H1 (cell line): Measurements from ENCODE around the gene THBS3. TPM values are rescaled to one million over a fixed set of nuclear protein-coding genes. Genes with fewer than 3 reads are reported as not detected.

ENCODE experiments used
- CTCF ChIA-PET: fragments of 300-600 bp; sonication (Branson Sonifier 250); formaldehyde crosslinking; loops from one replicate; lab custom pipeline; 2021; ENCODE audit not compliant: partially characterized antibody; lab: Charles Lee
- POLR2A ChIA-PET: fragments of 300-600 bp; sonication (Branson Sonifier 250); formaldehyde crosslinking; loops from one replicate; lab custom pipeline; 2021; ENCODE audit warnings: inconsistent platforms; ENCODE audit not compliant: partially characterized antibody; lab: Charles Lee
- DNase-seq, 2 experiments: peaks; one replicate each; pipeline versions ENCODE4 v3.0.0 to v3.0.0-alpha.2; 2010 to 2022; ENCODE audit warnings: low spot score in 2 of 2, low read depth in 1 of 2, mixed read lengths in 1 of 2
- FAIRE-seq: peaks from 2 replicates; lab custom pipeline; 2011; peaks lifted over from hg19 to GRCh38; lab: Jason Lieb, UNC
- H2AFZ ChIP-seq: 2 replicates; pipeline ENCODE4 v1.8.1; 2012; ENCODE audit warnings: low read length, inconsistent platforms
- H2AK5ac ChIP-seq: 2 replicates; pipeline ENCODE4 v1.6.1; 2013; ENCODE audit warnings: low read depth, low read length
- H2BK120ac ChIP-seq: replicated peaks from 2 replicates; pipeline ENCODE3; 2013; ENCODE audit warnings: low read depth, low read length, inconsistent platforms
- H2BK12ac ChIP-seq: 2 replicates; pipeline ENCODE4 v1.6.1; 2013; ENCODE audit warnings: low read depth, low read length
- H2BK15ac ChIP-seq: 2 replicates; pipeline ENCODE4 v1.6.1; 2013; ENCODE audit warnings: low read length
- H2BK20ac ChIP-seq: 2 replicates; pipeline ENCODE4 v1.6.1; 2013; ENCODE audit warnings: low read length
- H2BK5ac ChIP-seq: 2 replicates; pipeline ENCODE4 v1.6.1; 2013; ENCODE audit warnings: low read depth, low read length
- H3K14ac ChIP-seq: 2 replicates; pipeline ENCODE4 v1.6.1; 2013; ENCODE audit warnings: inconsistent platforms; ENCODE audit not compliant: insufficient read length
- H3K18ac ChIP-seq: 2 replicates; pipeline ENCODE4 v1.6.1; 2013; ENCODE audit warnings: low read length; ENCODE audit errors: extremely low read depth
- H3K23ac ChIP-seq: 2 replicates; pipeline ENCODE4 v1.6.1; 2013; ENCODE audit warnings: inconsistent platforms; ENCODE audit not compliant: insufficient read length
- H3K23me2 ChIP-seq: 2 replicates; pipeline ENCODE4 v1.6.1; 2013; ENCODE audit warnings: low read depth, low read length
- H3K27ac ChIP-seq: 2 replicates; pipeline ENCODE4 v1.6.1; 2011; ENCODE audit warnings: low read depth, low read length, inconsistent platforms
- H3K27me3 ChIP-seq, 4 experiments: replicated peaks in 1 of 4; 1 replicate in 1 of 4; 2 replicates in 3 of 4; pipeline versions ENCODE4 v1.6.1 to v1.8.1; 2011 to 2013; ENCODE audit warnings: low read length in 3 of 4, mild to moderate bottlenecking in 3 of 4, inconsistent platforms in 2 of 4, mixed read lengths in 2 of 4, moderate library complexity in 1 of 4; ENCODE audit not compliant: control insufficient read depth in 3 of 4, insufficient read depth in 3 of 4; ENCODE audit errors: extremely low read depth in 1 of 4
- H3K36me3 ChIP-seq, 4 experiments: 2 replicates each; pipeline versions ENCODE4 v1.6.1 to v1.8.1; 2011 to 2013; ENCODE audit warnings: mild to moderate bottlenecking in 4 of 4, low read length in 3 of 4, moderate library complexity in 2 of 4, control low read depth in 1 of 4, inconsistent platforms in 1 of 4; ENCODE audit not compliant: insufficient read depth in 4 of 4, control insufficient read depth in 2 of 4
- H3K4ac ChIP-seq: replicated peaks from 2 replicates; pipeline ENCODE3; 2013; ENCODE audit warnings: low read length, low read depth, mixed read lengths, inconsistent platforms; ENCODE audit not compliant: insufficient read length
- H3K4me1 ChIP-seq, 4 experiments: replicated peaks in 1 of 4; 1 replicate in 1 of 4; 2 replicates in 3 of 4; pipeline versions ENCODE4 v1.6.1 to v1.8.1; 2011 to 2013; ENCODE audit warnings: low read length in 3 of 4, inconsistent platforms in 2 of 4, mixed read lengths in 1 of 4; ENCODE audit not compliant: insufficient read depth in 4 of 4, control insufficient read depth in 3 of 4
- H3K4me2 ChIP-seq, 2 experiments: 2 replicates each; pipeline versions ENCODE4 v1.6.1 to v1.8.1; 2011 to 2013; ENCODE audit warnings: low read depth in 2 of 2, low read length in 2 of 2, control low read depth in 1 of 2, inconsistent platforms in 1 of 2, mild to moderate bottlenecking in 1 of 2; ENCODE audit not compliant: insufficient read depth in 1 of 2
- H3K4me3 ChIP-seq, 4 experiments: fragments of 200-600, 300-600 bp in 1 of 4; sonication (generic), shearing (Covaris generic), sonication (Bioruptor Twin) in 1 of 4; 2 replicates each; pipeline versions ENCODE4 v1.5.1 to v1.8.1; 2011 to 2016; ENCODE audit warnings: low read length in 4 of 4, low read depth in 3 of 4, control low read depth in 2 of 4, inconsistent platforms in 2 of 4, mild to moderate bottlenecking in 2 of 4, mixed read lengths in 1 of 4, moderate library complexity in 1 of 4; ENCODE audit not compliant: insufficient read depth in 2 of 4; ENCODE audit errors: extremely low read depth in 1 of 4
- H3K56ac ChIP-seq: replicated peaks from 2 replicates; pipeline ENCODE3; 2013; ENCODE audit warnings: low read depth, mild to moderate bottlenecking, mixed read lengths, low read length, inconsistent platforms; ENCODE audit not compliant: insufficient read length
- H3K79me1 ChIP-seq: 2 replicates; pipeline ENCODE4 v1.6.1; 2013; ENCODE audit warnings: low read depth, low read length, control low read depth
- H3K79me2 ChIP-seq, 2 experiments: 2 replicates each; pipeline versions ENCODE4 v1.6.1 to v1.8.1; 2012 to 2013; ENCODE audit warnings: low read length in 2 of 2, mild to moderate bottlenecking in 2 of 2, inconsistent platforms in 1 of 2; ENCODE audit not compliant: insufficient read depth in 2 of 2, control insufficient read depth in 1 of 2
- H3K9ac ChIP-seq, 4 experiments: replicated peaks in 1 of 4; 1 replicate in 1 of 4; 2 replicates in 3 of 4; pipeline versions ENCODE4 v1.6.1 to v1.8.1; 2011 to 2013; ENCODE audit warnings: low read depth in 3 of 4, low read length in 3 of 4, control low read depth in 2 of 4, mild to moderate bottlenecking in 2 of 4, moderate library complexity in 2 of 4, inconsistent platforms in 1 of 4; ENCODE audit errors: extremely low read depth in 1 of 4
- H3K9me3 ChIP-seq, 2 experiments: 2 replicates each; pipeline versions ENCODE4 v1.6.1 to v1.8.1; 2012 to 2013; ENCODE audit warnings: mild to moderate bottlenecking in 2 of 2, moderate library complexity in 2 of 2, control low read depth in 1 of 2, inconsistent platforms in 1 of 2, low read depth in 1 of 2, low read length in 1 of 2, mixed read lengths in 1 of 2; ENCODE audit not compliant: insufficient read depth in 2 of 2
- H4K20me1 ChIP-seq, 2 experiments: replicated peaks in 1 of 2; 2 replicates each; pipeline versions ENCODE3 to v1.8.1; 2011 to 2013; ENCODE audit warnings: inconsistent platforms in 2 of 2, low read length in 2 of 2, mild to moderate bottlenecking in 1 of 2; ENCODE audit not compliant: insufficient read depth in 2 of 2, control insufficient read depth in 1 of 2
- H4K5ac ChIP-seq: 2 replicates; pipeline ENCODE4 v1.6.1; 2013; ENCODE audit warnings: low read length, low read depth, mixed read lengths, inconsistent platforms; ENCODE audit not compliant: insufficient read length
- H4K8ac ChIP-seq: 2 replicates; pipeline ENCODE4 v1.8.0; 2013; ENCODE audit warnings: mild to moderate bottlenecking, moderate library complexity, low read length, inconsistent platforms; ENCODE audit not compliant: insufficient read depth; ENCODE audit errors: extremely low read depth
- H4K91ac ChIP-seq: replicated peaks from 2 replicates; pipeline ENCODE3; 2013; ENCODE audit warnings: low read length, mixed read lengths, inconsistent platforms; ENCODE audit not compliant: insufficient read length
- ASH2L ChIP-seq: fragments of 200-600, 300-600 bp; sonication (generic); IDR thresholded peaks from one replicate; pipeline ENCODE4 v1.7.1; 2017; ENCODE audit warnings: low read length
- GTF2F1 ChIP-seq: IDR thresholded peaks from 2 replicates; pipeline ENCODE4 v1.6.1; 2012; ENCODE audit warnings: low read depth, low read length, improper control_type of control experiment, borderline replicate concordance
- KDM1A ChIP-seq: fragments of 200-600, 300-600 bp; sonication (generic); IDR thresholded peaks from 2 replicates; pipeline ENCODE4 v1.7.1; 2016; ENCODE audit warnings: mild to moderate bottlenecking, low read length, borderline replicate concordance
- MAX ChIP-seq: IDR thresholded peaks from 2 replicates; pipeline ENCODE4 v1.6.1; 2012; ENCODE audit warnings: inconsistent platforms
- NRF1 ChIP-seq: IDR thresholded peaks from 2 replicates; pipeline ENCODE4 v1.6.1; 2011; ENCODE audit warnings: mild to moderate bottlenecking, low read depth, low read length, improper control_type of control experiment
- SIN3A ChIP-seq, 2 experiments: IDR thresholded peaks in 1 of 2; conservative IDR thresholded peaks in 1 of 2; 2 replicates each; pipeline ENCODE4 v1.6.1; 2011 to 2012; ENCODE audit warnings: low read length in 2 of 2, improper control_type of control experiment in 1 of 2, low read depth in 1 of 2, mild to moderate bottlenecking in 1 of 2
- SRF ChIP-seq: IDR thresholded peaks from 2 replicates; pipeline ENCODE4 v1.6.1; 2011; ENCODE audit warnings: mild to moderate bottlenecking, low read depth, low read length, moderate library complexity
- TBP ChIP-seq: IDR thresholded peaks from 2 replicates; pipeline ENCODE4 v1.6.1; 2011; ENCODE audit warnings: low read depth, low read length, improper control_type of control experiment
- WGBS, 2 experiments: shearing (Covaris generic) in 1 of 2; methylation state at CpG; one replicate each; pipeline versions ENCODE4 v1.1.6 to v1.1.7; 2013 to 2015; ENCODE audit warnings: low lambda C conversion rate in 2 of 2, mixed read lengths in 2 of 2, inconsistent platforms in 1 of 2, low coverage in 1 of 2, missing lambda C conversion rate in 1 of 2; ENCODE audit not compliant: insufficient replicate concordance in 2 of 2, insufficient coverage in 1 of 2, insufficient read length in 1 of 2; ENCODE audit errors: extremely low coverage in 1 of 2, missing lambda C conversion rate in 1 of 2; 5-methylcytosine and 5-hydroxymethylcytosine counted together
- polyA plus RNA-seq, 7 experiments: library from polyadenylated mRNA; depleted of rRNA in 3 of 7; stranded (reverse) in 5 of 7; unstranded in 2 of 7; fragments of >200 nt in 5 of 7; fragments of 200-250 nt in 2 of 7; gene quantifications; 1 replicate in 5 of 7; 2 replicates in 1 of 7; 4 replicates in 1 of 7; pipeline versions ENCODE4 v1.2.1 to v1.2.3, GENCODE V29; 2011 to 2013; ENCODE audit warnings: missing spikeins in 2 of 7, mixed read lengths in 2 of 7
- total RNA-seq: library from RNA; stranded (reverse); fragmentation: NEBNext Ultra II Directional; extraction: Animal tissue kit (Norgen Biotek cat#: 25700); gene quantifications from 2 replicates; pipeline ENCODE4 v1.2.1, GENCODE V29; 2021
- TF ChIP-seq, protein P1 (sequence below): IDR thresholded peaks from 2 replicates; pipeline ENCODE4 v1.6.1; 2012; ENCODE audit warnings: inconsistent platforms

The THBS3 gene
- total and polyA plus RNA-seq, 2 of the 8 experiments (the other 6 are each of a cell fraction or from before 2014, with no cell fraction given): 3.0 to 3.5 TPM

DNA sequence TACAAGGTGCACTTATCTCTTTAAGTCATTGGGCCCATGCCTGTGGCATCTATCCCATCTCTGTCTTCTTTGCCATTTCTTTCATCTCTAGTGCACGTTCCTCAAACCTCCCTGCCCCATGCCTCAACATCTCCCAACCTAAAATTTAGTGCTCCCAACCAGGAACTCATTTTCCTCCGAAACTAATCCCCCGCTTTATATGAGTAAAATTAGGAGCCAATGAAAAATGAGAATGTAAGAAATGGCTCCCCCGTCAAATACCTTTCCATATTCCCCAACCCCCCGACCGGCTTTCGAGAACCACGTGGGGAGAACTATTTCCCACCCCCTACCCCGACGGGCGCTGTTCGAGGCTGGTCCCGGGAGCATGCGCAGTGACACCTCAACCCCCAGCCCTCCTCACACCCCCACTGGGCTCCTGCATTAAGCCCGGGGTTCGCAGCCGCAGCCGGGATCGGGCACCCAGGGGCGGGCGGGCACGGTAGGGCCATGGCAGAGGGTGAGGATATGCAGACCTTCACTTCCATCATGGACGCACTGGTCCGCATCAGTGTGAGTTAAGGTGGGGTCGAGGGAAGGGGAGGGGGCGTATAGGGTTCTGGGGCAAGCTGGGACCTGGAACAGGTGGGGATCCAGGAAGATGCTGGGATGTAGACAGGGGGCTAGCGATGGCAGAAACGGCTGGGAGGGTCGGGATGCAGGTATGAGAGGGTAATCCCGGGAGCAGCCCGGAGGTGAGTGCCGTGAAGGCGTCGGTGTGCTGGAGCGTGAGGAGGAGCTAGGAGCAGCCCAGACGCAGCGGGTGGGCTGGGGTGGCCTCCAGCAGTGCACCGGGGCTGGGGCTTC, 34.0 kb downstream of the THBS3 start, which contains the start of gene TRIM46:
Gene TRIM46, plus strand, starts transcription at position 372 of the 846 bp plus-strand sequence. Its CDS starts 118 bp downstream, at position 490.
- Histone ChIP-seq H3K4ac (peak within 1 kb of the TSS; percentile 98), H3K9ac (peak within 1 kb of the TSS; percentile 8 to 66 (median 50); a peak in 6 of 7 replicates), H4K5ac (peak within 1 kb of the TSS; percentile 96), H3K79me1 (no peaks in the 10 kb centered on the region; the same call in 1 of the 2 replicates), H4K20me1 (peaks cover 5 to 8% of the 10 kb centered on the region in 2 experiments), H2BK15ac (peak within 1 kb of the TSS; percentile 84; the same call in 1 of the 2 replicates), H2BK20ac (peak within 1 kb of the TSS; percentile 80), H3K27me3 (no peaks in the 10 kb centered on the region), H3K36me3 (peaks cover 18 to 29% (median 22%) of the 10 kb centered on the region in 4 experiments), H2BK12ac (peak within 1 kb of the TSS; percentile 53; the same call in 1 of the 2 replicates), H2AFZ (peak within 1 kb of the TSS; percentile 30; the same call in 1 of the 2 replicates), H3K9me3 (no peaks in the 10 kb centered on the region), H3K23me2 (peaks cover 10% of the 10 kb centered on the region; the same call in 1 of the 2 replicates), H3K18ac (peak within 1 kb of the TSS; percentile 98), H2BK120ac (peak within 1 kb of the TSS; percentile 91), H3K4me1 (peaks cover 3 to 23% (median 8%) of the 10 kb centered on the region in 4 experiments; a peak in 6 of 7 replicates), H3K56ac (peak within 1 kb of the TSS; percentile 94), H4K8ac (peak within 1 kb of the TSS; percentile 91), H3K23ac (no peak within 1 kb of the TSS), H3K4me2 (peak within 1 kb of the TSS; percentile 37 to 90), H4K91ac (peak within 1 kb of the TSS; percentile 99), H3K4me3 (peak within 1 kb of the TSS; percentile 70 to 95 (median 86)), H2BK5ac (peak within 1 kb of the TSS; percentile 88), H3K27ac (peak within 1 kb of the TSS; percentile 68), H3K14ac (peak within 1 kb of the TSS; percentile 13), H2AK5ac (peak within 1 kb of the TSS; percentile 3; the same call in 1 of the 2 replicates), H3K79me2 (peaks cover 0 to 16% of the 10 kb centered on the region in 2 experiments; a peak in 2 of 4 replicates)
- peak in 1 of 2 experiments; percentile 84 for DNase-seq
- ChIA-PET CTCF (interaction anchor here (0.7 to 12.4 kb wide), 30 partner anchors 12 to 557 kb away, joined by 3 to 215 read pairs (median 4); partner anchors contain the start of genes ADAM15, DPM3, EFNA1 and EFNA4), POLR2A (interaction anchor here (0.7 to 20.5 kb wide), 21 partner anchors 12 to 147 kb away, joined by 3 to 512 read pairs (median 4); partner anchors contain the start of genes CLK2, DPM3, EFNA4 and MTX1)
- FAIRE-seq: no peak
- WGBS, 2 experiments: 1% methylated on average over 34 of the region's 38 CpGs; no CpG with 5 or more reads in 1 of the 2 experiments
- TF ChIP-seq MAX (peak; percentile 27; the same call in 1 of the 2 replicates), ASH2L (peak; percentile 13), KDM1A (peak; percentile 5; the same call in 1 of the 2 replicates), SRF (no peak), GTF2F1 (no peak), NRF1 (peak; percentile 70), TBP (peak; percentile 4; the same call in 1 of the 2 replicates), SIN3A (conservative IDR thresholded peaks at IDR 0.05 in 1 of 2, IDR thresholded peaks at IDR 0.05 in 1 of 2; ENCODE audit: low read depth in 1 of 2, low read length in 2 of 2) (peak in 1 of 2 experiments; percentile 9; a peak in 2 of 4 replicates)
- TF ChIP-seq, protein P1, sequence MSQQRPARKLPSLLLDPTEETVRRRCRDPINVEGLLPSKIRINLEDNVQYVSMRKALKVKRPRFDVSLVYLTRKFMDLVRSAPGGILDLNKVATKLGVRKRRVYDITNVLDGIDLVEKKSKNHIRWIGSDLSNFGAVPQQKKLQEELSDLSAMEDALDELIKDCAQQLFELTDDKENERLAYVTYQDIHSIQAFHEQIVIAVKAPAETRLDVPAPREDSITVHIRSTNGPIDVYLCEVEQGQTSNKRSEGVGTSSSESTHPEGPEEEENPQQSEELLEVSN: peak; percentile 76
